Measurements from ENCODE around the gene SH3RF1. TPM values are rescaled to one million over a fixed set of nuclear protein-coding genes. Genes with fewer than 3 reads are reported as not detected.

Gene SH3RF1
- total RNA-seq, 3 donors from 2014 or later = 20.2 to 37.0 (median 27.9) TPM

- intact Hi-C loops (cut with DNase I; ENCODE audit: low total_unique reads) = no loop called here
- H3K27ac ChIP-seq = no peak overlapping the region
Observed at GRCh38 chr4:169225812-169226211, 44.9 kb downstream of the SH3RF1 start.

GRCh38 chr4:169225058-169225751, 45.6 kb downstream of the SH3RF1 start:
- no peaks in the 10 kb centered on the region for H3K27me3 ChIP-seq
- DNase-seq (ENCODE audit: low spot score in 2 of 2) = no peak
- intact Hi-C loops (cut with DNase I; ENCODE audit: low total_unique reads) = no loop called here
- no peaks in the 10 kb centered on the region for H3K9me3 ChIP-seq
- TF ChIP-seq POLR2AphosphoS5 (IDR thresholded peaks at IDR 0.05) (no peak), CTCF (IDR thresholded peaks at IDR 0.05) (no peak), POLR2A (IDR thresholded peaks at IDR 0.05) (no peak)
- H3K27ac ChIP-seq = no peak overlapping the region
- no peaks in the 10 kb centered on the region for H3K36me3 ChIP-seq
- H3K4me3 ChIP-seq = no peak overlapping the region
- H3K4me1 ChIP-seq = no peaks in the 10 kb centered on the region

More at GRCh38 chr4:169225812-169226211, 44.9 kb downstream of the SH3RF1 start:
- TF ChIP-seq CTCF (IDR thresholded peaks at IDR 0.05) (no peak), POLR2AphosphoS5 (IDR thresholded peaks at IDR 0.05) (no peak), POLR2A (IDR thresholded peaks at IDR 0.05) (no peak)
- Histone ChIP-seq H3K4me3 (no peak overlapping the region), H3K4me1 (no peaks in the 10 kb centered on the region), H3K9me3 (no peaks in the 10 kb centered on the region), H3K27me3 (no peaks in the 10 kb centered on the region), H3K36me3 (no peaks in the 10 kb centered on the region)
- DNase-seq (ENCODE audit: low spot score in 2 of 2) = no peak

GRCh38 chr4:169222761-169223160, 48.0 kb downstream of the SH3RF1 start:
- Histone ChIP-seq H3K27ac (no peak overlapping the region), H3K27me3 (no peaks in the 10 kb centered on the region), H3K9me3 (no peaks in the 10 kb centered on the region), H3K36me3 (no peaks in the 10 kb centered on the region), H3K4me3 (no peak overlapping the region), H3K4me1 (peaks cover 0 to 13% of the 10 kb centered on the region in 2 donors)
- no peak for DNase-seq (ENCODE audit: low spot score in 2 of 2)
- TF ChIP-seq POLR2A (IDR thresholded peaks at IDR 0.05) (no peak), POLR2AphosphoS5 (IDR thresholded peaks at IDR 0.05) (no peak), CTCF (IDR thresholded peaks at IDR 0.05) (no peak)
- intact Hi-C loops (cut with DNase I; ENCODE audit: low total_unique reads) = no loop called here

GRCh38 chr4:169221662-169222061, 49.1 kb downstream of the SH3RF1 start:
- no peaks in the 10 kb centered on the region for H3K36me3 ChIP-seq
- no peak for TF ChIP-seq POLR2A (IDR thresholded peaks at IDR 0.05)
- TF ChIP-seq POLR2AphosphoS5 (IDR thresholded peaks at IDR 0.05) = no peak
- no peak for TF ChIP-seq CTCF (IDR thresholded peaks at IDR 0.05)

GRCh38 chr4:169220854-169221411, 49.8 kb downstream of the SH3RF1 start:
- Histone ChIP-seq H3K9me3 (no peaks in the 10 kb centered on the region), H3K27ac (no peak overlapping the region), H3K4me3 (no peak overlapping the region), H3K27me3 (no peaks in the 10 kb centered on the region), H3K36me3 (no peaks in the 10 kb centered on the region), H3K4me1 (peaks cover 0 to 13% of the 10 kb centered on the region in 2 donors)
- no peak for DNase-seq (ENCODE audit: low spot score in 2 of 2)
- intact Hi-C loops (cut with DNase I; ENCODE audit: low total_unique reads) = no loop called here
- no peak for TF ChIP-seq CTCF (IDR thresholded peaks at IDR 0.05)

More at GRCh38 chr4:169221662-169222061, 49.1 kb downstream of the SH3RF1 start:
- Histone ChIP-seq H3K27me3 (no peaks in the 10 kb centered on the region), H3K27ac (no peak overlapping the region), H3K4me3 (no peak overlapping the region), H3K4me1 (peaks cover 0 to 13% of the 10 kb centered on the region in 2 donors), H3K9me3 (no peaks in the 10 kb centered on the region)
- DNase-seq (ENCODE audit: low spot score in 2 of 2) = no peak
- intact Hi-C loops (cut with DNase I; ENCODE audit: low total_unique reads) = no loop called here
